AG10803 (cell line): ENCODE results near the gene SLC40A1.

Experiments used
- DNase-seq: peaks from one replicate; pipeline ENCODE4 v3.0.0; 2010; ENCODE audit warnings: low read depth
- H3K4me3 ChIP-seq: 2 replicates; pipeline ENCODE4 v1.5.1; 2011; ENCODE audit warnings: mild to moderate bottlenecking, low read length, control low read depth
- CTCF ChIP-seq: conservative IDR thresholded peaks from 2 replicates; pipeline ENCODE4 v1.5.1; 2011; ENCODE audit warnings: mild to moderate bottlenecking, low read length, control low read depth, inconsistent platforms

SLC40A1 gene

GRCh38 chr2:189517847-189518535, 62.6 kb downstream of the SLC40A1 start:
- no peak for TF ChIP-seq CTCF
- no peak overlapping the region for H3K4me3 ChIP-seq
- DNase-seq: peak; percentile 66

GRCh38 chr2:189516546-189516945, 64.0 kb downstream of the SLC40A1 start:
- no peak overlapping the region for H3K4me3 ChIP-seq
- TF ChIP-seq CTCF: no peak
- DNase-seq: no peak

GRCh38 chr2:189515264-189515663, 65.3 kb downstream of the SLC40A1 start:
- H3K4me3 ChIP-seq: no peak overlapping the region
- TF ChIP-seq CTCF: no peak
- DNase-seq: peak; percentile 78

GRCh38 chr2:189514104-189514503, 66.5 kb downstream of the SLC40A1 start:
- H3K4me3 ChIP-seq: no peak overlapping the region
- no peak for DNase-seq
- TF ChIP-seq CTCF: no peak

- no peak for TF ChIP-seq CTCF
- no peak overlapping the region for H3K4me3 ChIP-seq
- peak; percentile 34 for DNase-seq
These were observed 67.7 kb downstream of the SLC40A1 start for GRCh38 chr2:189512879-189513278.

- H3K4me3 ChIP-seq: no peak overlapping the region
- TF ChIP-seq CTCF: no peak
- no peak for DNase-seq
These were observed 68.6 kb downstream of the SLC40A1 start for GRCh38 chr2:189511960-189512319.

GRCh38 chr2:189511210-189511959, 69.2 kb downstream of the SLC40A1 start:
- DNase-seq: no peak
- TF ChIP-seq CTCF: no peak
- no peak overlapping the region for H3K4me3 ChIP-seq
